K562 (cell line): Measurements from ENCODE around the gene KISS1R. TPM values are rescaled to one million over a fixed set of nuclear protein-coding genes. Genes with fewer than 3 reads are reported as not detected.

Experiments used
- C11orf30 ChIP-seq: fragments of 450-650 bp; IDR thresholded peaks from 2 replicates; pipeline ENCODE4 v1.6.1; 2016; ENCODE audit warnings: low read depth, mild to moderate bottlenecking
- EP400 ChIP-seq: fragments of 450-650 bp; IDR thresholded peaks from 2 replicates; pipeline ENCODE4 v1.6.1; 2017; ENCODE audit warnings: antibody characterized with exemption, mild to moderate bottlenecking, moderate library complexity
- FOXK1 ChIP-seq: sonication (generic); formaldehyde crosslinking; IDR thresholded peaks from 2 replicates; pipeline ENCODE4 v1.8.0; 2022; ENCODE audit warnings: missing genetic modification reagents, mild to moderate bottlenecking, borderline replicate concordance
- HLTF ChIP-seq: fragments of 450-650 bp; IDR thresholded peaks from 2 replicates; pipeline ENCODE4 v1.6.1; 2016
- NRF1 ChIP-seq, 2 experiments: fragments of 450-650 bp; IDR thresholded peaks in 1 of 2; conservative IDR thresholded peaks in 1 of 2; 2 replicates each; pipeline ENCODE4 v1.6.1; 2014; ENCODE audit warnings: mild to moderate bottlenecking in 2 of 2
- POLR2A ChIP-seq: fragments of 450-650 bp; conservative IDR thresholded peaks from 2 replicates; pipeline ENCODE4 v1.6.1; 2016
- RB1 ChIP-seq: fragments of 450-650 bp; IDR thresholded peaks from 2 replicates; pipeline ENCODE4 v1.6.1; 2017; ENCODE audit warnings: low read depth, mild to moderate bottlenecking
- SREBF2 ChIP-seq: sonication (generic); formaldehyde crosslinking; IDR thresholded peaks from 2 replicates; pipeline ENCODE4 v1.4.0; 2020; ENCODE audit warnings: mild to moderate bottlenecking, missing genetic modification reagents
- SRF ChIP-seq, 2 experiments: fragments of 250-450, 450-650 bp in 1 of 2; sonication (Bioruptor Pico) in 1 of 2; sonication (generic) in 1 of 2; formaldehyde crosslinking; IDR thresholded peaks; 2 replicates each; pipeline versions ENCODE4 v1.5.0 to v1.5.1; 2020 to 2022; ENCODE audit warnings: mild to moderate bottlenecking in 1 of 2, missing genetic modification reagents in 1 of 2
- TCF7 ChIP-seq: sonication (generic); IDR thresholded peaks from 2 replicates; pipeline ENCODE4 v1.6.1; 2016; ENCODE audit warnings: antibody characterized with exemption, borderline replicate concordance
- TEAD1 ChIP-seq, 2 experiments: fragments of 450-650 bp in 1 of 2; sonication (generic) in 1 of 2; formaldehyde crosslinking; IDR thresholded peaks; 2 replicates each; pipeline versions ENCODE4 v1.4.0 to v1.8.0; 2020 to 2022; ENCODE audit warnings: mild to moderate bottlenecking in 2 of 2, missing genetic modification reagents in 1 of 2
- ZBTB1 ChIP-seq: sonication (generic); formaldehyde crosslinking; IDR thresholded peaks from 2 replicates; pipeline ENCODE4 v1.8.1; 2023; ENCODE audit warnings: missing genetic modification reagents, low read depth, mild to moderate bottlenecking, borderline replicate concordance
- ZNF12 ChIP-seq: sonication (generic); formaldehyde crosslinking; IDR thresholded peaks from 2 replicates; pipeline ENCODE4 v1.4.0; 2020; ENCODE audit warnings: mild to moderate bottlenecking, missing genetic modification reagents
- ZNF24 ChIP-seq: fragments of 450-650 bp; IDR thresholded peaks from 2 replicates; pipeline ENCODE4 v1.6.1; 2016
- ZNF384 ChIP-seq: IDR thresholded peaks from 2 replicates; pipeline ENCODE4 v1.6.1; 2012; ENCODE audit warnings: low read depth, low read length, improper control_type of control experiment
- polyA plus RNA-seq, 8 experiments: library from polyadenylated mRNA; depleted of rRNA in 4 of 8; stranded (reverse) in 5 of 8; unstranded in 3 of 8; fragments of >200 nt; fragmentation: Nextera tagmentation in 2 of 8; fragmentation: Illumina TruSeq in 1 of 8; extraction: Ambion mirVana in 2 of 8; extraction: Trizol in 1 of 8; gene quantifications; 2 replicates each; pipeline versions ENCODE4 v1.2.1 to v1.2.3, GENCODE V29; 2011 to 2014; ENCODE audit warnings: inconsistent platforms in 1 of 8, missing spikeins in 1 of 8
- total RNA-seq, 7 experiments: library from RNA; depleted of rRNA in 6 of 7; stranded (reverse); fragments of >200 nt in 6 of 7; fragmentation: Illumina TruSeq in 2 of 7; extraction: Trizol in 2 of 7; gene quantifications; 2 replicates each; pipeline versions ENCODE4 v1.2.1 to v1.2.3, GENCODE V29; 2011 to 2021; ENCODE audit warnings: low replicate concordance in 1 of 7
- TF ChIP-seq, protein P1 (sequence below): fragments of 250-450 bp; sonication (Bioruptor Pico); IDR thresholded peaks from 2 replicates; pipeline ENCODE4 v1.8.0; 2022; ENCODE audit warnings: inconsistent platforms
- TF ChIP-seq, protein P2 (sequence below): fragments of 450-650 bp; IDR thresholded peaks from 2 replicates; pipeline ENCODE4 v1.6.1; 2017; ENCODE audit warnings: antibody characterized with exemption
- TF ChIP-seq, protein P3 (sequence below): fragments of 450-650 bp; formaldehyde crosslinking; IDR thresholded peaks from 2 replicates; pipeline ENCODE4 v1.4.0; 2022; ENCODE audit warnings: mild to moderate bottlenecking, moderate library complexity
- TF ChIP-seq, protein P4 (sequence below): sonication (generic); formaldehyde crosslinking; IDR thresholded peaks from 2 replicates; pipeline ENCODE4 v1.8.0; 2023; ENCODE audit warnings: mild to moderate bottlenecking, missing genetic modification reagents

The KISS1R gene
- total and polyA plus RNA-seq, 9 of the 15 experiments (the other 6 are each of a cell fraction or from before 2014, with no cell fraction given), result 0.37 to 39.4 (median 2.0) TPM

DNA sequence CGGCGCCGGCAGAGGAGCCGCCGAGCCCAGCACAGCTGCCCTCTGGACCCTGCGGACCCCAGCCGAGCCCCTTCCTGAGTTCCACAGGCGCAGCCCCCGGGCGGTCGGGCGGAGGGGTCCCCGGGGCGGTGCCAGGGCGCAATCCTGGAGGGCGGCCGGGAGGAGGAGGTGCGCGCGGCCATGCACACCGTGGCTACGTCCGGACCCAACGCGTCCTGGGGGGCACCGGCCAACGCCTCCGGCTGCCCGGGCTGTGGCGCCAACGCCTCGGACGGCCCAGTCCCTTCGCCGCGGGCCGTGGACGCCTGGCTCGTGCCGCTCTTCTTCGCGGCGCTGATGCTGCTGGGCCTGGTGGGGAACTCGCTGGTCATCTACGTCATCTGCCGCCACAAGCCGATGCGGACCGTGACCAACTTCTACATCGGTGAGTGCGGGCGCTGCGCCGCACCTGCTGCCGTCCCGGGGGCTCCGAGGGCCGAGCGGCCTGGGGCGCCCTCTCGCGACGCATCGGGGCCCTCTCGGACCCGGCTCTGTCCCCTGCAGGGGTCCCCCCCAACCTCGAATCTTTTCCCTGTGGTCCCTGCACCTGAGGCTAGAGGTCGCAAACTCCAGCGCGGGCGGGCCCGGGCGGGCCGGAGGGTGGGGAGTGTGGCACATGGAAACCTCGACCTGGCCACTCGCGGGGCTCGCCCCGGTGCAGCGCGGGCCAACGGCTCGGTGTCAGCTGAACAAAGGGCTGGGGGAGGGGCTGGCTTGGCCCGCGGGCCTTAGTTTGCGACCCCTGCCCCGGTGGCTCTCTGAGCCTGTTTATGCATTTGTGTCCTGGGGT lies at the start of gene KISS1R (continued):
- TF ChIP-seq NRF1 (conservative IDR thresholded peaks at IDR 0.05 in 1 of 2, IDR thresholded peaks at IDR 0.05 in 1 of 2) (peak in 1 of 2 experiments; percentile 35; a peak in 2 of 4 replicates), ZNF384 (no peak), RB1 (peak; percentile 83), ZNF24 (peak; percentile 27; the same call in 1 of the 2 replicates), TEAD1 (CRISPR knock-in tag; IDR thresholded peaks at IDR 0.05) (0 out of 4 replicates have a peak, but pooled peaks of 1 of the 2 experiments have one; percentile 23), SRF (CRISPR knock-in tag; IDR thresholded peaks at IDR 0.05) (peak in 1 of 2 experiments; percentile 62; a peak in 1 of 4 replicates), ZBTB1 (CRISPR knock-in tag) (peak; percentile 94), C11orf30 (no peak), SREBF2 (CRISPR knock-in tag) (no peak), ZNF12 (CRISPR knock-in tag) (peak; percentile 84; the same call in 1 of the 2 replicates), FOXK1 (CRISPR knock-in tag) (peak; percentile 66; the same call in 1 of the 2 replicates), POLR2A (peak; percentile 70), HLTF (no peak), EP400 (peak; percentile 44; the same call in 1 of the 2 replicates), TCF7 (peak; percentile 38; the same call in 1 of the 2 replicates)
- TF ChIP-seq, protein P1, sequence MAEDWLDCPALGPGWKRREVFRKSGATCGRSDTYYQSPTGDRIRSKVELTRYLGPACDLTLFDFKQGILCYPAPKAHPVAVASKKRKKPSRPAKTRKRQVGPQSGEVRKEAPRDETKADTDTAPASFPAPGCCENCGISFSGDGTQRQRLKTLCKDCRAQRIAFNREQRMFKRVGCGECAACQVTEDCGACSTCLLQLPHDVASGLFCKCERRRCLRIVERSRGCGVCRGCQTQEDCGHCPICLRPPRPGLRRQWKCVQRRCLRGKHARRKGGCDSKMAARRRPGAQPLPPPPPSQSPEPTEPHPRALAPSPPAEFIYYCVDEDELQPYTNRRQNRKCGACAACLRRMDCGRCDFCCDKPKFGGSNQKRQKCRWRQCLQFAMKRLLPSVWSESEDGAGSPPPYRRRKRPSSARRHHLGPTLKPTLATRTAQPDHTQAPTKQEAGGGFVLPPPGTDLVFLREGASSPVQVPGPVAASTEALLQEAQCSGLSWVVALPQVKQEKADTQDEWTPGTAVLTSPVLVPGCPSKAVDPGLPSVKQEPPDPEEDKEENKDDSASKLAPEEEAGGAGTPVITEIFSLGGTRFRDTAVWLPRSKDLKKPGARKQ (CRISPR knock-in tag), result no peak
- TF ChIP-seq, protein P2, sequence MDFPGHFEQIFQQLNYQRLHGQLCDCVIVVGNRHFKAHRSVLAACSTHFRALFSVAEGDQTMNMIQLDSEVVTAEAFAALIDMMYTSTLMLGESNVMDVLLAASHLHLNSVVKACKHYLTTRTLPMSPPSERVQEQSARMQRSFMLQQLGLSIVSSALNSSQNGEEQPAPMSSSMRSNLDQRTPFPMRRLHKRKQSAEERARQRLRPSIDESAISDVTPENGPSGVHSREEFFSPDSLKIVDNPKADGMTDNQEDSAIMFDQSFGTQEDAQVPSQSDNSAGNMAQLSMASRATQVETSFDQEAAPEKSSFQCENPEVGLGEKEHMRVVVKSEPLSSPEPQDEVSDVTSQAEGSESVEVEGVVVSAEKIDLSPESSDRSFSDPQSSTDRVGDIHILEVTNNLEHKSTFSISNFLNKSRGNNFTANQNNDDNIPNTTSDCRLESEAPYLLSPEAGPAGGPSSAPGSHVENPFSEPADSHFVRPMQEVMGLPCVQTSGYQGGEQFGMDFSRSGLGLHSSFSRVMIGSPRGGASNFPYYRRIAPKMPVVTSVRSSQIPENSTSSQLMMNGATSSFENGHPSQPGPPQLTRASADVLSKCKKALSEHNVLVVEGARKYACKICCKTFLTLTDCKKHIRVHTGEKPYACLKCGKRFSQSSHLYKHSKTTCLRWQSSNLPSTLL, result no peak
- TF ChIP-seq, protein P3, sequence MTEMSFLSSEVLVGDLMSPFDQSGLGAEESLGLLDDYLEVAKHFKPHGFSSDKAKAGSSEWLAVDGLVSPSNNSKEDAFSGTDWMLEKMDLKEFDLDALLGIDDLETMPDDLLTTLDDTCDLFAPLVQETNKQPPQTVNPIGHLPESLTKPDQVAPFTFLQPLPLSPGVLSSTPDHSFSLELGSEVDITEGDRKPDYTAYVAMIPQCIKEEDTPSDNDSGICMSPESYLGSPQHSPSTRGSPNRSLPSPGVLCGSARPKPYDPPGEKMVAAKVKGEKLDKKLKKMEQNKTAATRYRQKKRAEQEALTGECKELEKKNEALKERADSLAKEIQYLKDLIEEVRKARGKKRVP, result 0 out of 2 replicates have a peak, but pooled peaks have one; percentile 19
- TF ChIP-seq, protein P4, sequence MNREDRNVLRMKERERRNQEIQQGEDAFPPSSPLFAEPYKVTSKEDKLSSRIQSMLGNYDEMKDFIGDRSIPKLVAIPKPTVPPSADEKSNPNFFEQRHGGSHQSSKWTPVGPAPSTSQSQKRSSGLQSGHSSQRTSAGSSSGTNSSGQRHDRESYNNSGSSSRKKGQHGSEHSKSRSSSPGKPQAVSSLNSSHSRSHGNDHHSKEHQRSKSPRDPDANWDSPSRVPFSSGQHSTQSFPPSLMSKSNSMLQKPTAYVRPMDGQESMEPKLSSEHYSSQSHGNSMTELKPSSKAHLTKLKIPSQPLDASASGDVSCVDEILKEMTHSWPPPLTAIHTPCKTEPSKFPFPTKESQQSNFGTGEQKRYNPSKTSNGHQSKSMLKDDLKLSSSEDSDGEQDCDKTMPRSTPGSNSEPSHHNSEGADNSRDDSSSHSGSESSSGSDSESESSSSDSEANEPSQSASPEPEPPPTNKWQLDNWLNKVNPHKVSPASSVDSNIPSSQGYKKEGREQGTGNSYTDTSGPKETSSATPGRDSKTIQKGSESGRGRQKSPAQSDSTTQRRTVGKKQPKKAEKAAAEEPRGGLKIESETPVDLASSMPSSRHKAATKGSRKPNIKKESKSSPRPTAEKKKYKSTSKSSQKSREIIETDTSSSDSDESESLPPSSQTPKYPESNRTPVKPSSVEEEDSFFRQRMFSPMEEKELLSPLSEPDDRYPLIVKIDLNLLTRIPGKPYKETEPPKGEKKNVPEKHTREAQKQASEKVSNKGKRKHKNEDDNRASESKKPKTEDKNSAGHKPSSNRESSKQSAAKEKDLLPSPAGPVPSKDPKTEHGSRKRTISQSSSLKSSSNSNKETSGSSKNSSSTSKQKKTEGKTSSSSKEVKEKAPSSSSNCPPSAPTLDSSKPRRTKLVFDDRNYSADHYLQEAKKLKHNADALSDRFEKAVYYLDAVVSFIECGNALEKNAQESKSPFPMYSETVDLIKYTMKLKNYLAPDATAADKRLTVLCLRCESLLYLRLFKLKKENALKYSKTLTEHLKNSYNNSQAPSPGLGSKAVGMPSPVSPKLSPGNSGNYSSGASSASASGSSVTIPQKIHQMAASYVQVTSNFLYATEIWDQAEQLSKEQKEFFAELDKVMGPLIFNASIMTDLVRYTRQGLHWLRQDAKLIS (CRISPR knock-in tag), result peak; percentile 81
